HL-60 (cell line): Measurements from ENCODE around the gene TRAF3IP1.

Experiments
- DNase-seq, 2 experiments: peaks; one replicate each; pipeline ENCODE4 v3.0.0-alpha.2; 2010 to 2020; ENCODE audit warnings: low read depth in 1 of 2, low spot score in 1 of 2
- H3K27ac ChIP-seq: fragments of 250-450 bp; sonication (Bioruptor Pico); replicated peaks from 2 replicates; pipeline ENCODE4 v1.5.1; 2020; ENCODE audit warnings: mild to moderate bottlenecking, moderate library complexity
- H3K27me3 ChIP-seq: fragments of 250-450 bp; sonication (Bioruptor Pico); 2 replicates; pipeline ENCODE4 v1.5.1; 2021; ENCODE audit warnings: mild to moderate bottlenecking, moderate library complexity; ENCODE audit not compliant: insufficient read depth, poor library complexity, severe bottlenecking
- H3K4me3 ChIP-seq: replicated peaks from 2 replicates; pipeline ENCODE4 v1.5.1; 2011; ENCODE audit warnings: mild to moderate bottlenecking, control low read depth, low read length; ENCODE audit not compliant: insufficient read depth
- CTCF ChIP-seq: IDR thresholded peaks from one replicate; pipeline ENCODE4 v1.5.1; 2011; ENCODE audit warnings: low read length, control low read depth, inconsistent platforms; ENCODE audit not compliant: insufficient read depth
- GABPA ChIP-seq: IDR thresholded peaks from 2 replicates; pipeline ENCODE4 v1.6.1; 2012; ENCODE audit warnings: low read depth
- POLR2AphosphoS5 ChIP-seq: IDR thresholded peaks from 2 replicates; pipeline ENCODE4 v1.6.1; 2012; ENCODE audit warnings: low read depth
- REST ChIP-seq: IDR thresholded peaks from 2 replicates; pipeline ENCODE4 v1.6.1; 2012; ENCODE audit warnings: low read depth; ENCODE audit not compliant: insufficient replicate concordance
- SPI1 ChIP-seq: IDR thresholded peaks from 2 replicates; pipeline ENCODE4 v1.6.1; 2012; ENCODE audit warnings: low read depth, mild to moderate bottlenecking, borderline replicate concordance

TRAF3IP1 gene

GRCh38 chr2:238428866-238429265 lies 108.5 kb downstream of the TRAF3IP1 start:
- H3K4me3 ChIP-seq, result no peak overlapping the region
- TF ChIP-seq REST (no peak), GABPA (no peak), POLR2AphosphoS5 (no peak), SPI1 (no peak), CTCF (no peak)
- no peaks in the 10 kb centered on the region for H3K27me3 ChIP-seq
- no peak for DNase-seq
- H3K27ac ChIP-seq, result no peak overlapping the region

DNA sequence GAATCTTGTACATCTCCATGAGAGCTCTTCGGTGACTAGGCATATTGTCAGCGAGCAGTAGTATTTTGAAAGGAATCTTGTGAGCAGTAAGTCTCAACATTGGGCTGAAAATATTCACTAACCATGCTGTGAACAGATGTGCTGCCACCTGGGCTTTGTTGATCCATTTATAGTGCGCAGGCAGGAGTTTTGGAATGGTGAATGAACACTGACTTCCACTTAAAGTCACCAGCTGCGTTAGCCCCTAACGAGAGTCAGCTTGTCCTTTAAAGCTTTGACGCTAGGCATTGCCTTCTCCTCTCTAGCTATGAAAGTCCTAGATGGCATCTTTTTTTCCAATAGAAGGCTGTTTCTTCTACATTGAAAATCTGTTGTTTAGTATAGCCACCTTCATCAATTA lies 110.5 kb downstream of the TRAF3IP1 start:
- no peaks in the 10 kb centered on the region for H3K27me3 ChIP-seq
- H3K4me3 ChIP-seq, result no peak overlapping the region

DNA sequence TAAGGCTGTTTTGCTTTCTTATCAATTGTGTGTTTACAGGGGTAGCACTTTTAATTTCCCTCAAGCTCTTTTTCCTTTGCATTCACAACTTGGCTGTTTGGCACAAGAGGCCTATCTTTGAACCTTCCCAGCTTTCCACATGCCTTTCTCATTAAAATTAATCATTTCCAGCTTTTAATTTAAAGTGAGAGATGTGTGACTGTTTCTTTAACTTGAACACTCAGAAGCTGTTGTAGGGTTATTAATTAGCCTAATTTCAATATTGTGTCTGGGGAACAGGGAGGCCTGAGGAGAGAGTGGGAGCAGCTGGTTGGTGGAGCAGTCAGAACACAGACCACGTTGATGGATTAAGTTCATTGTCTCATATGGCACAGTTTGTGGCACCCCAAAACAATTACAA lies 111.1 kb downstream of the TRAF3IP1 start:
- Histone ChIP-seq H3K4me3 (no peak overlapping the region), H3K27me3 (no peaks in the 10 kb centered on the region), H3K27ac (no peak overlapping the region)
- no peak for DNase-seq
- TF ChIP-seq SPI1 (no peak), CTCF (no peak), GABPA (no peak), REST (no peak), POLR2AphosphoS5 (no peak)

More for the DNA sequence above, 110.5 kb downstream of the TRAF3IP1 start:
- DNase-seq, result no peak
- no peak overlapping the region for H3K27ac ChIP-seq
- TF ChIP-seq POLR2AphosphoS5, result no peak

- no peak overlapping the region for H3K27ac ChIP-seq
- TF ChIP-seq POLR2AphosphoS5 (no peak), CTCF (no peak), REST (no peak), GABPA (no peak), SPI1 (no peak)
- DNase-seq, result no peak
- H3K27me3 ChIP-seq, result no peaks in the 10 kb centered on the region
- no peak overlapping the region for H3K4me3 ChIP-seq
These were observed 113.1 kb downstream of the TRAF3IP1 start for GRCh38 chr2:238433300-238433915.
